ENCODE results near the gene KCNK16.

KCNK16 gene

DNA sequence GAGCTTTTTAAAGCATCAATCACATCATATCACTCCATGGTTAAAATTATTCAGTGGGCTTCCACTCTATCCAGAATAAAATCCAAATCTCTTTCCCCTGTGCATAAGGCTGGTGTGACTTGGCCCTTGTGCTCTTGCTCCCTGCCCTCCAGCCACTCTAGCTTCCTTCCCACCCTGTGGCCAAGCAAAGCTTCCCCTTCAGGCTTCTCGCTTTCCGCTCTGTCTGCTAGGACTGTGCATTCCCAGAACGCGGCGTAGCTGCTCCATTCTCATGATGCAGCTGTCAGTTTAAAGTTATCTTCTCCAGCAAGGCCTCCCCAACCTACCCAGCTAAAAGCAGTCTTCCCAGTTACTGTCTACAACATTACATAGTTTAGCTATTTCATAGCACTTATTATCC lies 19.4 kb upstream of the KCNK16 start:
- DNase-seq (ENCODE audit: low read depth), result no peak

DNA sequence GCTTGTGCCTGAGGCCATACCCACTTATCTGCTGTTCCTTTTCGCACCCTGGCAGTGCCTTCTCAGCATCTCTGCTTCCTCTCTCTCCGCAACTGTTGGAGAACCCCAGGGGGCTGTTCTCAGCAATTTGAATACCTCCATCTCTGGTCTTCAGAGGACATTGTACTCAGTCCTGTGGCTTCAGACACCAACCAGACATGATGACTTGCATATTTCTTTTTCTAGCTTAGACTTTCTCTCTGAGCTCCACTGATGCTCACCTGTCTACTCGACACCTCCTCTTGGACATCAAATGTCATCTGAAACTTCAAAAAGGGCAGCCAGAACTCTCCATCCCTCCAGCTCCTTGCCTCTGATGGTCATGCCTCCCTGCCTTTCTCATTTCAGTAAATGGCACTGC lies 18.9 kb upstream of the KCNK16 start:
- no peak for DNase-seq (ENCODE audit: low read depth)

DNA sequence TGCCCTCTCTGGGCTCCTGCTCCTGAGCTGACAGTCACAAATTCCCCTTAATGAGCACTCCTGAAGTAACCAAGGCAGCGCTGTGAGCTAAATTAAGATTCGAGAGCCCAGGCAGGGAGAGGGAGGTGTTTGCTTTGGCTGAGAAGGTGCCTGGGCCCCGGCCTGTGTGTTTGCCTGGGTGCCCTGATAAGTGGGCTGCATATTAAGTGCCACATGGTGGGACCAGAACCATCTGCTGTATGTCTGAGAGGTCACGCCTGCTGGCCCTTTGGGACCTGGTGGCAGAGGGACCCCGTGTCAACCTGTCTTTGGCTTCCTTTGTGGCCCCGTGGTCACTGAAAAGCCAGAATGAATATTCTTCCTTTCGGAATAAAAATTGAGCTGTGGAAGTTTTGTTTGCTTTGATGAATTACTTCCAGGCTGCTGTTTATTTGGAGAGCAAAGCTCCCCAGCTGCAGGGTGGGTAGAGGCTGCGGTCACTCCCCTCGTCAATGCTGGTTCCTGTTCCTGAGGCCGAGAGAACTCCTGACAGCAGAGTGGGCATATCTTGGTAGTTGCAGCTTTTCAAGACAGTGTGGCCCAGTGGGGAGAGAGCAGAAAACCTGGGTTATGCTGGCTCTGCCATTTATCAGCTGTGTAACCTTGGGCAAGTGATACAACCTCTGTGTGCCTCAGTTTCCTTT lies 17.5 kb upstream of the KCNK16 start:
- DNase-seq (ENCODE audit: low read depth), result no peak

DNA sequence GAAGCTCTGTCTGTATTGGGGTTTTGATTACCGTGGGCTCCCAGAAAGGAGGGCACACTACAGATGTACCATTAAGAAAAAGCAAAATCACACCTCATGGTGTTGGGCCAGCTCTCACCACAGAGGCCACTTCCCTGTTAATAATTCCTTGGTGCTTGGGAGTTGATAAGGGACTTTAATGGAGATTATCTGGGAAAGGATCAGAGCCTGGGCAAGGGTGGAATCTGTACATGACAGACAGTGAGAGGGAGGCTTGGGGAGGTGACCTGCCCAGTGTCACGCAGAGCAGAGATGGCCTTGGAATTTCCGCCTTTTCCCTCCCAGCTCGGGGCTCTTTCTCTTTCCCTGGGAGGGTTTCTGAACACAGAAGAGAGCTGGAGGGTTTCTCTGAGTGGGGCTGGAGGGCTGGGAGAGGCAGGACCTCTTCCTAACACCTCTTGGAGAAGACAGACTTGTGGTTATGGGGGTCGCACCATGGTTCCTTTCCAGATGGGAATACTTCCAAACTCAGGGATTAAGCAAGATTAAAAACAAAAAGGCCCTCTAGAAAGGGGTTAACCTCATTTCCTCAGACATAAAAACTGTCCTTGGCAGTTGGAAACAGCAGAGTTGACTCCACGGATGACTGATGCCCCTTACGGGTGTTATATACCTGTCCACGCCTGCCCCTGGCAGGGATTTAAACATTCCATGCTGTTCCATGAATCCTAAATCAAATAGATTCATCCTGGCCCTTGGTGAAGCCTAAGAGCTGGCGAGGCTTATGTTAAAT lies 16.8 kb upstream of the KCNK16 start:
- no peak for DNase-seq (ENCODE audit: low read depth)

DNA sequence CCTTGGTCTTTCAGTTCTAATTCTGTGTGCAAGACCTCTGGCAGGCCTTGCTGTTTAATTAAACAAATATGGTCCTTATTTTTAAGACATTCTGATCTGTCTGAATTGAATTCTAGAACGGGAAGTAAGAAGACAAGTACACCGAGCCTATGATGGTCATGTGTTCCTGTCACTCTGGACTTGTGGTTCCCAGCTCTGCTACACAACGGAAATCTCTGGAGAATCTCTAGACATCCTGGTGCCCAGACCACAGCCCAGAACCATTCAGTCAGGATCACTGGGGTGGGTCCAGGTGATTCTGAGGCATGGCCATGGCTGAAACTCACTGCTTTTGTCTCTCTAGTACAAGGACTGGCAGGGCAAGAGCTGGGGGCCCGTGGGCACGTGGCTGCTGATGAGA lies 15.9 kb upstream of the KCNK16 start:
- no peak for DNase-seq (ENCODE audit: low read depth)

DNA sequence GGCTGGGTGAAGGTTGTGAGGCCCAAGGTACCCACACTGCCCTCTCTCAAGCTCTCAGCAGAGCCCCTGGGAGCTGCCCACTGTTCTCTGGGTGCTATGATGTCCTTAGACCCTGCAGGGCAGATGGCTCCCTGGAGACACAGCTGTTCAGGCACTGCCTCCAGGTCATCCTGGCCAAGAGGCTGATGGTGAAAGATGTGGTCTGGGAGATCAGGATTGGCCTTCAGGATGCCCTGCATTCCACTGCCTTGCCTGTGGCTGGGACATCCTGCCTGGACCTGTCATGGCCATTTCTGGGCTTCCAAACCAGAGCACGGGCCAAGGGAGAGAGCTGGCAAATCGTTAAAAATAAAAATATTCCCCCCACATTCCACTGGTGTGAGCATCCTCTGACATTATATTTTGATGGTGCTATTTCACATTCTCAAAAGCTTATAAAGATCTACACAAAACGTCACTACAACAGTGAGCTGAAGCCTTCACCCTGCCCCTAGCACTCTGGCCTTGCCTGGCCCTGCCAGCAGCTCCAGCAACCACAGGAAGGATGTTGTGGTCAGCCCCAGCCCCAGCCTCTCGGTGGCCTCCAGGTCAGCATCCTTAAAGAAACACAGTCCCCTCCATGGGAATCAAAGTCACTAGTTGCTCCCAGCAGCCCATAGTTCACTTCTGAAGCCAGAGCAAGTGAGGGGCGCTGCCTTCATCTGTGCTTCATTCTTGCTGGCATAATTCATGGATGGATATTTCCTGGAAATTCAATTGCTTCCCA lies 13.5 kb upstream of the KCNK16 start:
- DNase-seq (ENCODE audit: low read depth), result no peak

DNA sequence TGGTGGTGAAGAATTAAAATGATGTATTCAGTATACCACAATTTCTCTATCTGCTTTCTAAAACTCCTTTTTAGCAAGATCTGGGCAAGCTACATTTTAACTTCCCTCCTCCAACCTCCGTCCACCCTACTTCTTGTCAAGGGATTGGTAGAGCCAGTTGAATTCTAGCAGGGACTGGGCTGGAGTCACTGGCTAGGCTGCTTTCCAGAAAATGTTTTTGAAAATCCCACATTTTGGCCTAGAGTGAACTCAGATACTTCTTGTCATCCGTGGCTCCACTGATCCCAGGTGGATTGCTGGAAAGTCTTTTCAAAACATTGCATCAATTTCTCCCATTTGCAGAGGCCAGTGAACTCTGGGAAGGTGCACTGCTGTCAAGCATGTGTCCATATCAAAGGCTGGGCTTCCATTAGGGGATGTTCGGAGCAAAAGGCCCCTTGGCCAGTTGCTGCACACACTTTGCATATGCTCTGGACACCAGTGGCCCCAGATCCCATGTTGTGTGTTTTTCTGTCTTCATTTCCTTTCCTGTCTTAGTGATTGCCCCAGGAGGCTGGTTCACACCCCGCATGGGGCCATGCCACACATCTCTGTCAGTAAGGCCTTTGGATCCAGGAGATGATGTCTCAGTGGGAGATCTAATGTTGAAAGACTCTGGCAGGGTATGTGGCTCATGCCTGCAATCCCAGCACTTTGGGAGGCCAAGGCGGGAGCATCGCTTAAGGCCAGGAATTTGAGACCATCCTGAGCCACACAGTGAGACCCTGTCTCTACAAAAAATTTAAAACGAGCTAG lies 11.3 kb upstream of the KCNK16 start:
- no peak for DNase-seq (ENCODE audit: low read depth)

DNA sequence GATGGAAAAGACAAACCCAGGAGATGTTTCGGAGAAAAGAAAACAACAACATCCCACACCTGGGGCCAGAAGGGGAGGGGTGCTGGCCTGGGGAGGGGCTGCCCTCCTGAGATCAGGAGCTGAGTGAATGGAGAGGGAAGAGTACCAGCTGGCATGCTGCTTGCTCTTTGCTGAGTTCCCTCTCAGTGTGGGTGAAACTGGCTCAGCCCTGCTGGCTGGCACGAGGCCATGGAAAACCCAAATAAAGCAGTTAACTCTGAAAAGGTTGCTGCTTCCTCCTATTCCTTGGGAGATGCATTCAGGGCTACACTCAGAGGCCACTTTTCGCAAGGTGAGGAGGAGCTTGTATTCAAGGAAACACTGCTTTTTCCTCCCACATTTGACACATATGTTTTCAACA lies 8.0 kb upstream of the KCNK16 start:
- DNase-seq (ENCODE audit: low read depth), result no peak

DNA sequence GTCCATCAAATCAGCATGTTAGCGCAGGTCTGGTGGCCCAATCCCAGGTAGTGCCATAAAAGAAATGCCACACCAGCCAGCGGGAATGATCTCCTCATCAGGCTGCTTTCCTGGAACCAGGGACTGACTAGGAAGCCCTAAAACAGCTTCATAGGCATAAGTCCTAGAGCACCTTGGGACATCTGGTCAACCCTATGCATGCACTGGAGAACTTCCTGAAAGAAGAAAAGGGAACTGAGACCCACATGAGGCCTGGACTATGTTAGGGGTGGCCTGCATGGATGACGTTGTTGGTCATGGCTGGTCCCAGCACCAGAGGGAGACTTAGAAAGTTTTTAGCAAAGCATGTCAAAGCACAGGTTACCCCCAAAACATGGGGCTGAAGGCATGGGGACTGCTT lies 7.6 kb upstream of the KCNK16 start:
- DNase-seq (ENCODE audit: low read depth), result no peak

DNA sequence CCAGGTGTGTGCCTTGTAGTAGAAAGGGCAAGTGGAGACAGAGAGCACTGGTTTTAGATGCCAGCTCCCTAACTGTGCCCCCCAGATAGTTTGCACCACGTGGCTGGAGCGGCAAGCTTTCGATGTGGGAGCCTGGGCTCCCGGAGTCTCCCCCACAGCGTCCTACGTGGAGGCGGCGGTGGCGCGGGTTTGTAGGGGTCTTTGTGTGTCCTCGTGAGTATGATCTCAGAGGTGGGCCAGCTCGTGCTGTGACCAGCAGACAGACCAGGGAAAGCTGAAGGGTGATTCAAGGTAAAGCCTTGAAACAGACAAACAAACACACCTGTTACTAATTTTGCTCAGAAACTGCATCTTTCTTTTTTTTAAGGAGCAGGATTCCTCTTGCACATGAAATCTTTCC lies 5.6 kb upstream of the KCNK16 start:
- DNase-seq (ENCODE audit: low read depth), result no peak

DNA sequence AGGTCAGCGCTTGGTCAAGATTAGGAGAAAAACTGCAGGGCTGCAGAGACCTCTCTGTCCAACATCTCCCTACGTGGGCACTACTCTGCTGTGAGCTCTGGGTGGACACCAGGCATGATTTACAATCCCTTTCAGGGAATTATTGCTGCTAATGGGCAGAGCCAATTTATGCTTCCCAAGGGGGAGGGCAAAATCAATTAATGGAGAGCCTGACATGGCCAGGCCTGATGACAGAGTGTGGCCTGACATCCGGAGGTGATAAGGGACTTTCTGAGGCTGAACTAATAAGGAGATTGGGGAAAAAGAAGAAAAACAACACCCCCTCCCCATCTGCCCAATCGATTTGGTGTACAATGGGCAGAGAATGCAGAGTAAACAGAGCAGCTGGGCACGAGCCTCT lies 5.0 kb upstream of the KCNK16 start:
- no peak for DNase-seq (ENCODE audit: low read depth)

DNA sequence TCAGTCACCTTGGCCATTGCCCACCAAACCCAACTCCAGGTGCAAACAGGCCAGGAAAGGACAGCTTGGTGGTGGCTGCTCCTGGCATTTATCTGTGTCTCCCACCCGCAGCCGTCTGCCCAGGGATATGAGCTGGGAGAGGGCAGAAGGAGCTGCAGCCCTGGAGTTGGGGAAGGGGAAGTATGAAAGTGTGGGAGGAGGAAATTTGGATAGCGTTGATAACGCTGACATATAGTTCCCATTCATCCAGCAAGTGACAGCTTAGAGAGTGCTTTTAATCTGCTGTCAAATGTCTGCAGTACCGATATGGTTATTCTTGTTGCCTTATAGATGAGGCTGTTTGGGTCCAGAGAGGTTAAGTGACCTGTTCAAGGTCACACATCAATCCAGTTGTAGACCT lies 741 bp downstream of the KCNK16 start:
- DNase-seq (ENCODE audit: low read depth), result no peak

DNA sequence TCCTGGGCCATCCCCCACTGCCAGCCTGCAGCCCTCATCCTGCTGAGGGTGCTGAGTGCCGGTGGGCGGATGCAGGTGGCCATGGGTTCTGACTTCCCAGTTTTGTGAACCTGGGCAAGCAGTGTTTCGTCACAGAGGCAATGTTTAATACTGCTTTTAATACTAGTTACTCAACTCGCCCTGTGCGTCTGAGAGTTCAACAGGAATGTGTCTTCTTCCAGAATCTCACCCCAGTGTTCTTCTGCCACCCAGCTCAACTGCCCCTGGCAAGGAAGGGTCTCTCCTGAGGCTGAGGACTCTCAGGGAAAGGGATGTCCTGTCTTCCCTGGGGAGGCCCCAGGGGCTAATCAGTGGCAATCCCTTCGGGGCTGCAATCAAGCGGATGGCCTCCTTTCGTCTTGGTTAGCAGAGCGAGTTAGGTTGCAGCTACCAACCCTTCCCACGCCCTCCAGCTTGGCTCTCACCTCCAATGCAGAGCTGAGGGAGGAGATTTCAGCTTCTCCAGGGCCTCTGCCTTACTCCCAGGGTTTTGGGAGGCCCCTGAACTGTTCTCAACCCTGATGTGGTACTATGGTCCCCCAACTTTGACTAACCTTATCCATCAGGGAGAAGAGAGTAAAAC lies 2.0 kb downstream of the KCNK16 start:
- DNase-seq (ENCODE audit: low read depth), result no peak

DNA sequence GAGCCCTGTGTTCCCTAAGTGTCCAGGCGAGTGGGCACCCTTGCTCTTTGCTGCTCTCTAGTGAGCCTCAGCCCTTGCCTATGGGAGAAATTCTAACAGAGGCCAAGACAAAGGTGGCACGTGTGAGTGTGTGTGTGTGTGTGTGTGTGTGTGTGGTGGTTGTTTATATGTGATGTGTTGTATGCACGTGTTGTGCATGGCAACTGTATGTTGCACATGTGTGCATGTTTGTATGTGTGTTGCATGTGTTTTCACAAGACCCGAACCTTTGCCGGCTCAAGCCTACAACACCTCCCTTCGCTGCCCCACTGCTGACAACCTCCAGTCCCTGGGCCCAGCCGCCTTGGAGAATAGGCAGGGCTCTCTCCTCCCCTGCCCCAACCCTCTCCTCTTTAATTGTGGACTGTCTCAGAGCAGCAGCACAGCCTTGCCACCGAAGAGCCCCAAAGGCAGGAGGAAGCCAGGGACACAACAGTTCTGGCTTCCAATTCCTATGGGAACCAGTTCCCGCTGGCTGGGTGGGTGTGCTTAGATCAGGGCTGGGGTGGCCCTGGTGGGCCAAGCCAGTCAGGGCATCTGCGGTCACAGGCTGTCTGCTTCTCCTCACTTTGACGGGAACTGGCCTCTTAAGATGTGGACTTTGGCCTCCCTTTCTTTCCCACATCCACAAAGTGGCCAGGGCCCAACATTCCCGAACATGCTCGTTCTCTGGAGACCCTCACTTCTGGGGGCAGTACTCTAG lies 2.7 kb downstream of the KCNK16 start:
- no peak for DNase-seq (ENCODE audit: low read depth)

DNA sequence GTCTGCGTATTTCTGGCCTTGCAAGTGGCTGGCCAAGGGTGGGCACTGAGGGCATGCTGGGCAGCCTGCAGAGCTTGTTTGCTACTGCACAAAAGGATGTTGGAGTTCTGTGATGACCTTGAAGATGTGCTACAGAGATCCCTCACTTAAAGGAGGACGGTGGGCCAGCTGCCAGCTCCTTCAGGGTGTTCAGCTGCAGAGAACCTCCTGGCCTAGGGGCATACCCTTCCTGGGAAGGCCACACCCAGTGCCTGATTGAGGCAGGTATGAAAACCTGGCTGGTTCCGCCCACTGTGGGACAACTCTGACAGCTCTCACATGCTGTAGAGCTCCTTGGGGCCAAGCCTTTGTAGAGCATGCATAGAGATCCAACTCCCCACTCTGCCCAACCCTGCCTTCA lies 5.2 kb downstream of the KCNK16 start:
- no peak for DNase-seq (ENCODE audit: low read depth)

DNA sequence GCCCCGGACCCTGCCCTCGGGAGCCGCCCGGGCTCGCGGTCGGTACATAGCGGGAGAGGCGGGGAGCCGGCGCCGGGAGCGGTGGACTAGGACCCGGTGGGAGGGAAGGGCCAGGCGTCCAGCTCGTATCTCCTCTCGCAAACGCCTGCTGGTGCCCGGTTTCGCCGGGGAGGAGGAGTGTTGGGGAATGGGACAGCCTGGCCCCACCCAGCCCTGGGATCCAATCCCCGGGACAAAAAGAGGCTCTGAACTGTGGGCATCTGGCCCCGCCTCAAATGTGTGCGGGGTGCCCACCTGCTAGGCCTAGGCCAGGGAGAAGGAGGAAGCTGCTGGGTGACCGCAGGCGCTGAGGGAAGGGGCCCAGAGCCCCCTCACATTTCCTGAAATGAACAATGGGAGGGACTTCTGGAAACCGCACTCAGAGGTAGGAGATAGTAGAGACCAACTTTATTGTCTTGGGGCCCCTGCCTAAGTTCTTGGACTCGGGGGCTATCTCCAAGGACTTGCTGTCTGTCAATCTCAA lies 8.2 kb downstream of the KCNK16 start, which contains the start of gene KCNK17:
Gene KCNK17 (minus strand): TSS at position 147 of the 523 bp plus-strand sequence. CDS start 99 bp downstream, at position 48.
- DNase-seq (ENCODE audit: low read depth), result no peak

DNA sequence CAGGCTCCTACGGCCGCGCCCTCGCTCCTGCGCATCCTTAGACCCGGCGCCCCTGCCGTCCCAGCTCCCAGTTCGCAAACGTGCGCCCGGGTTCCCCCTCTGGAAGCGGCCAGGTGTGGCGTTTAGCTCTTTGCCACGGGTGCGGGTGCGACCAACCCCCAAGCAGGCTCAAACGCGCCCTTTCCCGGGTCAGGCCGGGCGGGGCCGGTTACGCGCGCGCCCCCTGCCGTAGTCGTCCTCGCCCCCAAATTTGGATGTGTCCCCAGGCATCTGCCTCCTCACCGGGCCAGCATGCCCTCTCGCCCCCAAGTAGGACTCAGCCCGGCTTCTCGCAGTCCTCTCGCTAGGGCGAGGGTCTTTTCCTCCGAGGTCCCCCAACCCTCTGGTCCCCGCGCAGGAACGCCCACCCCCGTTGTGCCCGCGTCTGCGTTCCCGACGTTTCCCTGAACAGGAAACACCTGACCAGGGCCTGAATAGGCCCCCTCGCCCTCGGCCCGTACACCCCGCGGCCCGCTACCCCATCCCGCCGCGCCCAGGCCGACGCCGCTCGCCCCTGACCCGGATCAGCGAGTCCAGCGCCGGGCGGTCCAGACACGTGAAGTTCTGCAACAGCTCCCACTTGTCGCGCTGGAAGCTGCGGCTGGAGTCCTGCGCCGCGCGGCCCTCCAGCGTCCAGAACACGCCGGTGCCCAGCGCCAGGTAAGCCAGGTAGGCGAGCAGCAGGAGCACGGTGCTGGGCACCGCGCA lies 8.8 kb downstream of the KCNK16 start:
- DNase-seq (ENCODE audit: low read depth), result no peak

DNA sequence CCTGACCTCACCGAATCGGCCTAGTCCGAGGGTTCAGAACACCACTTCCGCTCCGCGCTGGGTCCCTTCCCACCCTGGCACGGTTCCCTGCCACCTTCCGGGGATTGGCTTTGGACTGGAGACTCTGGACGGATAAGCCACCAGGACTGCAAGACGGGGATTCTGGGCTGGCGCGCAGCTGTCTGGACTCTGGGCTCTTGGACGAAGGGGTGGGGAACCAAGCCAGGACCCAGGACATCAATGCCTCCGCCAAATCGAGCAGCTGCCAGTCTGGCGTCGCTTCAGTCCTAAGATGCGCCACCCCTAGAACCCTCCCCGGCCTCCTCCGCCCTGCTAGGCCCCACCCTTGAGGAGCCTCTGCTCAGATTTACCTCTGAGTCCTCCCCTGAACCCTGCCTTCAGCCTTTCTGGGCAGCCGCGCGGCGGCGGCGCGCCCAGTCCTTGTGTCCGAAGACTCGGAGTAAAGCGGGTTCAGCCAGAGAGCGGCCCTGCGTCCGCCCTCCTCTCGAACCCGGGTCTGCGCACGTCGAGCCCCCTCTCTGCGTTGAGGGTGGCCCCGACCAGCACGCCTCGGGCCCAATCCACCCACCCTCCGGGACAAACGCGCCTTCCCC lies 9.5 kb downstream of the KCNK16 start:
- no peak for DNase-seq (ENCODE audit: low read depth)

DNA sequence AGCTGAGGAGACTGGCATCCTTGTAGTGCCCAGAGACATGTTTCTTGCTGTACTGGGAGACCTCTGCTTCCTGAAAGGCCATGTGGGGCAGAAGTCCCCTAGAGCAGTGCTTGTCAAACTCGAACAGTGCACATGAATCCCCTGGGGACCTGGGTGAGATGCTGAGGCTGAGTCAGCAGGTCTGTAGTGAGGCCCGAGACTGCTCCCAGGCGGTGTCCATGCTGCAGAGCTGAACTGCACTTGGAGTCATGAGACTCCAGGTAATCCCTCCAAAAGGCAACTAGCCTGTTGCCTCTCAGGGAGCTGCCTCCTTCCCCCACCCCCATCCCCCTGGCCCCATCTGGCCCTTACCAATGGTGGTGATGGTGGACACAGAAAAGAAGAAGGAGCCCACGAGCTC lies 12.0 kb downstream of the KCNK16 start:
- DNase-seq (ENCODE audit: low read depth), result no peak
